A673 (cell line): Measurements from ENCODE around the gene TNS3. TPM values are rescaled to one million over a fixed set of nuclear protein-coding genes. Genes with fewer than 3 reads are reported as not detected.

Experiments used
- BruUV-seq: library from RNA; stranded (reverse); fragments of 400-500 nt; replicated peaks from 2 replicates; lab custom pipeline; 2021; lab: Mats Ljungman, UMichigan
- CTCF ChIA-PET: fragments of 300-600 bp; sonication (Branson Sonifier 250); formaldehyde crosslinking; loops from one replicate; lab custom pipeline; 2022; ENCODE audit warnings: antibody characterized with exemption; lab: Charles Lee
- POLR2A ChIA-PET: fragments of 300-600 bp; sonication (Branson Sonifier 250); formaldehyde crosslinking; loops from one replicate; lab custom pipeline; 2022; ENCODE audit warnings: antibody characterized with exemption; ENCODE audit not compliant: low non-redundant PET; lab: Charles Lee
- DNase-seq: peaks from one replicate; pipeline ENCODE4 v3.0.0-alpha.2; 2015; ENCODE audit warnings: low spot score
- H3K27ac ChIP-seq: fragments of 200-600 bp; sonication (generic); 2 replicates; pipeline ENCODE4 v1.5.1; 2016; ENCODE audit warnings: mixed run types, low read depth, mild to moderate bottlenecking, mixed read lengths, antibody characterized with exemption, low read length; ENCODE audit not compliant: poor library complexity, severe bottlenecking
- H3K27me3 ChIP-seq: fragments of 200-600 bp; sonication (generic); replicated peaks from 2 replicates; pipeline ENCODE4 v1.6.1; 2017; ENCODE audit warnings: mixed run types, low read depth, mild to moderate bottlenecking, mixed read lengths, antibody characterized with exemption, low read length; ENCODE audit not compliant: insufficient read depth, poor library complexity
- H3K36me3 ChIP-seq: fragments of 200-600 bp; sonication (generic); 2 replicates; pipeline ENCODE4 v1.6.1; 2016; ENCODE audit warnings: mixed run types, mild to moderate bottlenecking, mixed read lengths, antibody characterized with exemption, low read length; ENCODE audit not compliant: insufficient read depth, poor library complexity, severe bottlenecking
- H3K4me1 ChIP-seq: fragments of 200-600 bp; sonication (generic); 2 replicates; pipeline ENCODE4 v1.6.1; 2017; ENCODE audit warnings: mixed run types, mild to moderate bottlenecking, mixed read lengths, antibody characterized with exemption, low read length; ENCODE audit not compliant: insufficient read depth, poor library complexity, severe bottlenecking
- H3K4me3 ChIP-seq: fragments of 200-600 bp; sonication (generic); 2 replicates; pipeline ENCODE4 v1.5.1; 2016; ENCODE audit warnings: low read depth, mixed run types, mild to moderate bottlenecking, mixed read lengths, low read length; ENCODE audit not compliant: poor library complexity, severe bottlenecking
- H3K9me3 ChIP-seq: fragments of 200-600 bp; sonication (generic); 2 replicates; pipeline ENCODE4 v1.6.1; 2016; ENCODE audit warnings: mixed run types, low read depth, mild to moderate bottlenecking, mixed read lengths, antibody characterized with exemption, low read length; ENCODE audit not compliant: poor library complexity, severe bottlenecking
- CTCF ChIP-seq: fragments of 300-800, 200-600 bp; sonication (generic); conservative IDR thresholded peaks from 2 replicates; pipeline ENCODE4 v1.5.1; 2017; ENCODE audit warnings: low read depth, mild to moderate bottlenecking, antibody characterized with exemption, low read length, moderate library complexity, mixed read lengths
- EZH2 ChIP-seq: fragments of 200-600 bp; sonication (generic); IDR thresholded peaks from 2 replicates; pipeline ENCODE4 v1.6.1; 2017; ENCODE audit warnings: borderline replicate concordance, low read depth, mild to moderate bottlenecking, mixed read lengths, antibody characterized with exemption, low read length; ENCODE audit not compliant: poor library complexity, severe bottlenecking
- intact Hi-C: fragments of 100-400 bp; cut with micrococcal nuclease; formaldehyde crosslinking; loops from one replicate; pipeline ENCODE4 v1.10.0; 2022; ENCODE audit not compliant: unreplicated experiment
- total RNA-seq: library from RNA; stranded (reverse); gene quantifications from 2 replicates; pipeline ENCODE4 v1.2.3, GENCODE V29; 2021

TNS3 gene
- total RNA-seq, 1 experiment from 2014 or later = not detected

- H3K4me1 ChIP-seq = no peaks in the 10 kb centered on the region
- no peak for DNase-seq
- H3K36me3 ChIP-seq = no peaks in the 10 kb centered on the region
- intact Hi-C loops = no loop called here
- H3K4me3 ChIP-seq = no peak overlapping the region
- no peaks in the 10 kb centered on the region for H3K27me3 ChIP-seq
- ChIA-PET POLR2A (no interaction called here), CTCF (no interaction called here)
- H3K27ac ChIP-seq = no peak overlapping the region
- TF ChIP-seq CTCF = no peak
- TF ChIP-seq EZH2 = no peak
- BruUV-seq = no TSS peak
- no peaks in the 10 kb centered on the region for H3K9me3 ChIP-seq
Observed at GRCh38 chr7:47366960-47367359, 215.0 kb downstream of the TNS3 start.

GRCh38 chr7:47366211-47366610 lies 215.7 kb downstream of the TNS3 start:
- no peak for TF ChIP-seq CTCF
- TF ChIP-seq EZH2 = no peak
- Histone ChIP-seq H3K4me1 (no peaks in the 10 kb centered on the region), H3K27ac (no peak overlapping the region), H3K9me3 (no peaks in the 10 kb centered on the region), H3K4me3 (no peak overlapping the region), H3K36me3 (no peaks in the 10 kb centered on the region), H3K27me3 (no peaks in the 10 kb centered on the region)
- ChIA-PET POLR2A (no interaction called here), CTCF (no interaction called here)
- no TSS peak for BruUV-seq
- DNase-seq = no peak
- intact Hi-C loops = no loop called here

- no peaks in the 10 kb centered on the region for H3K27me3 ChIP-seq
- no TSS peak for BruUV-seq
- intact Hi-C loops = no loop called here
- H3K27ac ChIP-seq = no peak overlapping the region
- H3K4me3 ChIP-seq = no peak overlapping the region
- TF ChIP-seq EZH2 (no peak), CTCF (no peak)
- DNase-seq = no peak
- H3K36me3 ChIP-seq = no peaks in the 10 kb centered on the region
- no peaks in the 10 kb centered on the region for H3K9me3 ChIP-seq
- H3K4me1 ChIP-seq = no peaks in the 10 kb centered on the region
- POLR2A ChIA-PET = no interaction called here
- CTCF ChIA-PET = no interaction called here
Observed at GRCh38 chr7:47362984-47363383, 218.9 kb downstream of the TNS3 start.
